Measurements from ENCODE around the gene PRLHR. TPM values are rescaled to one million over a fixed set of nuclear protein-coding genes. Genes with fewer than 3 reads are reported as not detected.

The PRLHR gene
- polyA plus RNA-seq, 3 donors, result not detected

DNA sequence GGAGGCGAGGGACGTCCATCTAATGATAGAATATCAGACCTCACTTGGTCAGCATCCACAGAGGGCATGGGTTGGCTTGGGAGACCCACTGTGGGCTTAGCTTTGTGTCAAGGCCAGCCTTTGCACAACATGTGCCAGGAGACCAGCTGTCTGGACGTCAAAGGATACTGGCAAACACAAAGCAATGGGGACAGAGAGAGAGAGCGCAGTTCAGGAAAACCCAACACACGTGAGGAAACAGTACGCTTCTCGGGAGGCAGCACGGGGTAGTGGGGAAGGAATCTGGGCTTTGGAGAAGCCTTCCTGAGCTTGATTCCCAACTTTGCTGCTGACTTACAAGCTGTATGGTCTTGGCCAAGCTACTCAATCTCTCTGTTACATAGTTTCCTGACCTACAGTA lies 14.7 kb downstream of the PRLHR start:
- Histone ChIP-seq H3K9ac (ENCODE audit: insufficient read depth, low read length, poor library complexity, severe bottlenecking) (no peak overlapping the region), H3K27me3 (ENCODE audit: control insufficient read depth in 2 of 2, insufficient read depth in 2 of 2, low read length in 2 of 2) (peaks cover 0 to 2% of the 10 kb centered on the region in 2 donors), H3K9me3 (replicated peaks in 1 of 2; ENCODE audit: control insufficient read depth in 1 of 2, insufficient read depth in 1 of 2, low read length in 2 of 2) (no peaks in the 10 kb centered on the region), H3K79me2 (ENCODE audit: insufficient read depth, low read length) (no peaks in the 10 kb centered on the region), H3K4me2 (replicated peaks; ENCODE audit: extremely low read depth, low read length, poor library complexity, severe bottlenecking) (no peak overlapping the region), H3K36me3 (replicated peaks in 1 of 2; ENCODE audit: control insufficient read depth in 1 of 2, insufficient read depth in 2 of 2, low read length in 2 of 2) (no peaks in the 10 kb centered on the region), H2AFZ (ENCODE audit: insufficient read depth, low read depth, low read length, poor library complexity, severe bottlenecking) (no peak overlapping the region), H3K4me3 (replicated peaks in 1 of 3; ENCODE audit: low read depth in 2 of 3, low read length in 3 of 3) (no peak overlapping the region), H3K4me1 (ENCODE audit: control insufficient read depth in 1 of 2, insufficient read depth in 2 of 2, low read length in 2 of 2) (no peaks in the 10 kb centered on the region), H3K27ac (ENCODE audit: low read depth in 1 of 2, low read length in 2 of 2) (no peak overlapping the region), H4K20me1 (ENCODE audit: insufficient read depth, low read length) (no peaks in the 10 kb centered on the region)
- peaks cover 0 to 6% (median 0%) of the 10 kb centered on the region in 7 donors for H3K9me3 Mint-ChIP-seq
- no peaks in the 10 kb centered on the region for H3K4me1 Mint-ChIP-seq
- TF ChIP-seq, protein P1, sequence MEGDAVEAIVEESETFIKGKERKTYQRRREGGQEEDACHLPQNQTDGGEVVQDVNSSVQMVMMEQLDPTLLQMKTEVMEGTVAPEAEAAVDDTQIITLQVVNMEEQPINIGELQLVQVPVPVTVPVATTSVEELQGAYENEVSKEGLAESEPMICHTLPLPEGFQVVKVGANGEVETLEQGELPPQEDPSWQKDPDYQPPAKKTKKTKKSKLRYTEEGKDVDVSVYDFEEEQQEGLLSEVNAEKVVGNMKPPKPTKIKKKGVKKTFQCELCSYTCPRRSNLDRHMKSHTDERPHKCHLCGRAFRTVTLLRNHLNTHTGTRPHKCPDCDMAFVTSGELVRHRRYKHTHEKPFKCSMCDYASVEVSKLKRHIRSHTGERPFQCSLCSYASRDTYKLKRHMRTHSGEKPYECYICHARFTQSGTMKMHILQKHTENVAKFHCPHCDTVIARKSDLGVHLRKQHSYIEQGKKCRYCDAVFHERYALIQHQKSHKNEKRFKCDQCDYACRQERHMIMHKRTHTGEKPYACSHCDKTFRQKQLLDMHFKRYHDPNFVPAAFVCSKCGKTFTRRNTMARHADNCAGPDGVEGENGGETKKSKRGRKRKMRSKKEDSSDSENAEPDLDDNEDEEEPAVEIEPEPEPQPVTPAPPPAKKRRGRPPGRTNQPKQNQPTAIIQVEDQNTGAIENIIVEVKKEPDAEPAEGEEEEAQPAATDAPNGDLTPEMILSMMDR (IDR thresholded peaks at IDR 0.05), result no peak
- peaks cover 3 to 15% (median 10%) of the 10 kb centered on the region in 3 donors for H3K27me3 Mint-ChIP-seq (ENCODE audit: low read depth in 3 of 3)
- no peak overlapping the region for H3K27ac Mint-ChIP-seq
- H3K36me3 Mint-ChIP-seq, result no peaks in the 10 kb centered on the region
- H3K4me3 Mint-ChIP-seq, result no peak overlapping the region
- DNase-seq, result no peak
- WGBS (ENCODE audit: insufficient coverage), result 73% methylated on average over 3 of the region's 8 CpGs
- intact Hi-C loops (cut with micrococcal nuclease), result no loop called here

- H3K9me3 Mint-ChIP-seq, result no peaks in the 10 kb centered on the region
Measured at GRCh38 chr10:118573512-118573911, 21.9 kb downstream of the PRLHR start.

More at GRCh38 chr10:118573512-118573911, 21.9 kb downstream of the PRLHR start:
- intact Hi-C loops (cut with micrococcal nuclease), result no loop called here
- Histone ChIP-seq H3K36me3 (replicated peaks in 1 of 2; ENCODE audit: control insufficient read depth in 1 of 2, insufficient read depth in 2 of 2, low read length in 2 of 2) (no peaks in the 10 kb centered on the region), H3K4me1 (ENCODE audit: control insufficient read depth in 1 of 2, insufficient read depth in 2 of 2, low read length in 2 of 2) (no peaks in the 10 kb centered on the region), H3K9ac (ENCODE audit: insufficient read depth, low read length, poor library complexity, severe bottlenecking) (no peak overlapping the region), H3K79me2 (ENCODE audit: insufficient read depth, low read length) (no peaks in the 10 kb centered on the region), H3K27me3 (ENCODE audit: control insufficient read depth in 2 of 2, insufficient read depth in 2 of 2, low read length in 2 of 2) (peaks cover 0 to under 1% of the 10 kb centered on the region in 2 donors), H3K4me3 (replicated peaks in 1 of 3; ENCODE audit: low read depth in 2 of 3, low read length in 3 of 3) (no peak overlapping the region), H4K20me1 (ENCODE audit: insufficient read depth, low read length) (no peaks in the 10 kb centered on the region), H2AFZ (ENCODE audit: insufficient read depth, low read depth, low read length, poor library complexity, severe bottlenecking) (no peak overlapping the region), H3K27ac (ENCODE audit: low read depth in 1 of 2, low read length in 2 of 2) (no peak overlapping the region), H3K4me2 (replicated peaks; ENCODE audit: extremely low read depth, low read length, poor library complexity, severe bottlenecking) (no peak overlapping the region), H3K9me3 (replicated peaks in 1 of 2; ENCODE audit: control insufficient read depth in 1 of 2, insufficient read depth in 1 of 2, low read length in 2 of 2) (no peaks in the 10 kb centered on the region)
- no peaks in the 10 kb centered on the region for H3K36me3 Mint-ChIP-seq
- TF ChIP-seq, protein P1 (IDR thresholded peaks at IDR 0.05), result no peak
- H3K4me1 Mint-ChIP-seq, result peaks cover 1% of the 10 kb centered on the region
- DNase-seq, result no peak
- H3K27ac Mint-ChIP-seq, result no peak overlapping the region
- no peak overlapping the region for H3K4me3 Mint-ChIP-seq
- peaks cover 8 to 19% (median 18%) of the 10 kb centered on the region in 3 donors for H3K27me3 Mint-ChIP-seq (ENCODE audit: low read depth in 3 of 3)
